ENCODE results near the gene TM4SF18.
A peak's percentile ranks its signal among the peaks of the same experiment; 100 is the strongest.
"Not testable (repeated sequence)": the region's sequence is repeated elsewhere in the genome, so short reads cannot be mapped to it uniquely, and the experiment has no call there.

The TM4SF18 gene

GRCh38 chr3:149368201-149368673, 34.8 kb upstream of the TM4SF18 start:
- no peak for DNase-seq

DNA sequence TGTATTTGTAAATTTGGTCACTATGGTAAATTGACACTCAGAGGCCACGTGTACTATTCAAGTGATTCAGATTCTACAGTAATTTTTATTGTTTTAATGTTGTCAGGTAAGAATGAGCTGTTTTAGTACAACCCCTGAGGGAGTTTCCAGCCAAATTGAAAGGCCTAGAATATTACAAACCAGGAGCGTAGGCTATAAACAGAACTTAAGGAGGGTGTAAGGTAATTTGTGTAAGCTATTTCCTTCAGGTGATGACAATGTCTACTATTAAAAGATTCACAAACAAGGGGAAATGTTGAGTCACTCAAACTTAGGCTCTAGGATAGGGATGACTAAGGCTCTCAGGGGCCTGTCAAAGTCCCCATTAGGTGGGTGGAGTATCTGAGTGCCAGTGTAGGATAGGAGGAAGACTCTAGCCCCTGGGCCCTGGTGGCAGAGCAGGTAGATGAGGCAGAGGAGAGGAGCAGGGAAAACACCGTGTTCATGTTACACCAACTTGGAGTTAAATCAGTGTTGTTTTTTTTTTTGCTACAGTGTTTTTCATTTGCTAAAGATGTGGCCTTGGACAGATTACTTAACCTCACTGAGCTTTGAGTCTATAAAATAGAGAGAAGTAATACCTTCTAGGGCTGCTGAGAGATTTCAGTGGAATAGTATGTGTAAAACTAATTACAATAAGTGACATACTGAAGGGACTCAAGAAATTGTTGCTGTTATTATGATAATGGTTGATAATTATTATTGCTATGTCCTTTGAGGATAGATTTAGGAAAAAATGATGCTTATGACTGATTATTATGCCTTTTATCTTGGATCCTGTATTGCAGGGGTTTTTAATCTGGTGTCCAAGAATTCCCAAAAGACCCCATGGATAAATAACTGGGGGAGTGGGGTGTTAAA, 33.8 kb upstream of the TM4SF18 start:
- DNase-seq = peak; percentile 31

DNA sequence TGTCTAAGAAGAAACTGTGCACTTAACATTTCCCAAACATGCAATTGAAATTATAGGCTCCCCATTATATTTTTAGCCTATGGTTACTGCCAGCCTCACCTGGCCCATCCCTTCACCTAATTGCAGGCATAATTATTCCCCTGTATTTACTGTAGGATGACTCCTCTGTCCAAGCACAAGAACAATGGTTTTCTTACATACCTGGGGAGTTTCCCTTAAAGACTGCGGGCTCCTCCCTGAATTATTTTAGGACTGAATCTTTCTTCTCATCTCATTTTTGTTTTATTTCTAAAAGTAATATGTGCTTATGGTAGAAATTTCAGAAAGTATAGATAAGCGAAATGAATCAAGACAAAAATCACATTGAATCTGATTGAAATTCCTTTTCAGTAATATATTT, 32.6 kb upstream of the TM4SF18 start:
- DNase-seq = no peak

GRCh38 chr3:149364624-149365023, 31.2 kb upstream of the TM4SF18 start:
- no peak for DNase-seq

GRCh38 chr3:149363053-149363452, 29.6 kb upstream of the TM4SF18 start:
- no peak for DNase-seq

GRCh38 chr3:149362366-149362765, 28.9 kb upstream of the TM4SF18 start:
- DNase-seq = no peak

- no peak for DNase-seq
Observed at GRCh38 chr3:149356630-149357029, 23.2 kb upstream of the TM4SF18 start.

- DNase-seq = no peak
Observed at GRCh38 chr3:149356044-149356592, 22.7 kb upstream of the TM4SF18 start.

GRCh38 chr3:149353581-149354184, 20.2 kb upstream of the TM4SF18 start:
- DNase-seq = no peak

DNA sequence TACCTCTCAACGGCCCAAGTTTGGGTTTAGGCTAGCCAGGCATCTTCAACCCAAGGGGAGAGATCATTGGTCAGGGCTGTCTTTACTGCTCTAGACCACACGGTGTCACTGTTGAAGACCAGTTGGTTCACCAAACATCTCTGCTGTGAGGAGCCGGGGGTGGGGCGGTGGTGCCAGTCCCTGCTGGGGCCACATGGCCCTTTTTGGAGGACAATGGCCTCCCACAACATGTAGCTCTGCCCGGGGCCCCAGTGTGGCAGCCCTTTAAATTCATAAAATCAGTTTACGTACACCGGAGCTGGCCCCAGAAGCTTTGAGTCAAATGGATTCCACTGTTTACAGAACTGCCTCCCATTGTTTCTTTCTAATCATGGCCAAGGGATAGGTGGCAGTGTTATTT, 19.1 kb upstream of the TM4SF18 start:
- DNase-seq = peak; percentile 57

- peak; percentile 5 for DNase-seq
Observed at GRCh38 chr3:149343951-149344350, 10.5 kb upstream of the TM4SF18 start.

DNA sequence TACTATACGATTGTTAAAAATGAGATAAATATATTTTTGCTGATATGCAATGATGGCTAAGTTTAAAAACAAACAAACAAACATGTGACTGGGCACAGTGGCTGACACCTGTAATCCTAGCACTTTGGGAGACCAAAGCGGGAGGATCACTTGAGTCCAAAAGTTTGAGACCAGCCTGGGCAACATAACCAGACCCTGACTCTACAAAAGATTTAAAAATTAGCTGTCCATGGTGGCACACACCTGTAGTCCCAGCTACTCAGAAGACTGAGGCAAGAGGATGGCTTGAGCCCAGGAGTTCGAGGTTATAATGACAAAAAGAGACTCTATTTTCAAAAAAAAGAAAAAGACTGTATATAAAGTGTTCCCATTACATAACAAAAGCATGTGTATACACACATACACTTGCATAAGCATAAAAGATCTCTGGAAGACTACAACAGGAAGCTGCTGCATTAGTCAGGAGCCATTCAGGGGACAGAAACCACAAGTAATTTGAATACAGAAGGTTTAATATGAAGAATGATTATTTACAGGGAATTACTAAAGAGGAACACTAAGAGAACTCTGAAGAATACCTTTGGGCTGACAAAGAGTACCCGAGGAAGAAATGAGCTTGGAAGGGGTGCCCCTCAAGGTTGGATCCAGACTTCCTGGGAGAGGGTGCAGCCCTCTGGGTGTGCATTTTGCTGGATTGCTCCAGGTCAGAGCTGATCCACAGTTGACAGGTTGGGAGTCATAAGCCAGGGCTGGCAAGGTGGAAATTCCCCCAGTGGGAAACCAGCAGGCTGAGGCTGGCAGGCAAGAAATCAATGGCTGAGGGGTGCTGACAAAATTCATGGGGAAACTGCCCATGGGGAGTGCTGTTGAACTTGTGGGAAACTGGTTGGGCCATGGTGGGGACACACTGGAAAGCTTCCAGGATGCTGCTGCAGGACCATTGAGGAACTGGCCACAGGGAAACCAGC, 9.3 kb upstream of the TM4SF18 start:
- DNase-seq = no peak

DNA sequence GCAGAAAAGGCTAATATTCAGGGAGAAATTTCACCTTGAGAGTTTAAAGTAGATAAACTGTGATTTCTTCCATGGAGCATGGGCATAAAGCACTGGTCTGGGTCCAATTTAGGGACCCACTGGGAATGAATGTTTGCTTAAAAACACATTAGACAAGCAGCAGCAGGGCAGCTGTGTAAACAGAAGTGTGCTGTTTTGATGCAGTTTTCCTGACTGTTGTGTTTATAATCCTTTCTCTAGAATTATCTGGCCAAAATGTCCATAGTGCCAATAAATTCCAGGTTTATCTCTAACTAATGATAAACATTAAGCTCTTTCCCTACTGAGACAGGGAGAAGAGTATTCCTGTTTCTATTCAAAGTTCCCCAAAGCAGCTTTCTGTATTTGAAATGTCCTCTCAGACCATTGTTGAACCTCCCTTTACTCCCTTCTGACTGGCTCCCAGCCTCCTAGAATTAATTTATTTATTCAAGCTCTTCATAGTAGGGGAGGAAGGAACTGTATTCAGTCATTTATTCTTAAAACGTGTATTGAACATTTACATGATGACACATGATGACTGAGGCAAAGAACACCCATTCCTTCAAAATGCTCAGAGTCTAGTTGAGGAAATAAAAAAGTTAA, 7.0 kb upstream of the TM4SF18 start:
- no peak for DNase-seq

DNA sequence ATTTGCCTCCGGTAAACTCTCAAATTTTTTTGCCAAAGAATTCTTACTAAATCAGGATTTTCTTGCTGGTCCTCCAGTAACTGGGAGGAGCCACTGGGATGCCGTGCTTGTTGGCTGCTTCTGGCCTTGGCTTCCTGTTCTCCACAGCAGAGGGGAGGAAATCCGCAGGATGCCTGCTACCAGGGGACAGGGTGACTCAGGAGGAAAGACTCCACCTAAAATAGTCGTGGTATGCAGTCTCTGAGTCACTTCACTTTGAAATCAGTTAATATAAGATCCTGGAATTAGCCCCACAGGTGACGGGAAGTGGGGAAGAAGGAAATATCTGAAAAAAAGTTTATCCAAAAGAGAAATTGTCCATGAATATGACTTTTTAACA, 6.5 kb upstream of the TM4SF18 start:
- peak; percentile 16 for DNase-seq

DNA sequence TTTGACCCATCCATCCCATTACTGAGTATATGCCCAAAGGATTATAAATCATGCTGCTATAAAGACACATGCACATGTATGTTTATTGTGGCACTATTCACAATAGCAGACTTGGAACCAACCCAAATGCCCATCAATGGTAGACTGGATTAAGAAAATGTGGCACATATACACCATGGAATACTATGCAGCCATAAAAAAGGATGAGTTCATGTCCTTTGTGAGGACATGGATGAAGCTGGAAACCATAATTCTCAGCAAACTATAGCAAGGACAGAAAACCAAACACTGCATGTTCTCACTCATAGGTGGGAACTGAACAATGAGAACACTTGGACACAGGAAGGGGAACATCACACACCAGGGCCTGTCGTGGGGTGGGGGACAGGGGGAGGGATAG, 4.0 kb upstream of the TM4SF18 start:
- DNase-seq = not testable (repeated sequence)

GRCh38 chr3:149336925-149337324, 3.5 kb upstream of the TM4SF18 start:
- no peak for DNase-seq

- DNase-seq = no peak
Observed at GRCh38 chr3:149332771-149333170, 665 bp downstream of the TM4SF18 start.

GRCh38 chr3:149332227-149332765, 1.1 kb downstream of the TM4SF18 start:
- no peak for DNase-seq

- no peak for DNase-seq
Observed at GRCh38 chr3:149331396-149331795, 2.0 kb downstream of the TM4SF18 start.

GRCh38 chr3:149330609-149331331, 2.7 kb downstream of the TM4SF18 start:
- no peak for DNase-seq

GRCh38 chr3:149327156-149327555, 6.3 kb downstream of the TM4SF18 start:
- DNase-seq = no peak

Measured in activated CD4-positive, alpha-beta T cell treated with anti-CD3 and anti-CD28 coated beads, Interleukin-10, Interleukin-2, amounts not matched to agents 100 ng/mL and 50 ng/mL, durations not matched to agents 16 hours and 8 hours (primary cell).